HEK293 (cell line): ENCODE results near the gene FGFR3.

ENCODE experiments used
- CTCF ChIA-PET: fragments of 350-600 bp; formaldehyde crosslinking; extraction: SDS; loops from one replicate; lab custom pipeline; 2021; ENCODE audit warnings: antibody characterized with exemption; lab: Yijun Ruan, JAX
- POLR2A ChIA-PET: fragments of 300-600 bp; formaldehyde crosslinking; extraction: SDS; loops from one replicate; lab custom pipeline; 2020; ENCODE audit warnings: antibody characterized with exemption, inconsistent platforms; lab: Yijun Ruan, JAX
- H3K27ac ChIP-seq: fragments of 200-500 bp; sonication (Bioruptor generic); 2 replicates; pipeline ENCODE4 v1.5.1; 2014; ENCODE audit warnings: low read depth, low read length, control low read depth, inconsistent platforms; ENCODE audit errors: extremely low read depth
- H3K36me3 ChIP-seq, 2 experiments: fragments of 200-500 bp in 1 of 2; sonication (Bioruptor generic) in 1 of 2; 1 replicate in 1 of 2; 2 replicates in 1 of 2; pipeline ENCODE4 v1.5.1; 2014 to 2017; ENCODE audit warnings: inconsistent platforms in 2 of 2, low read length in 2 of 2; ENCODE audit not compliant: control insufficient read depth in 2 of 2, insufficient read depth in 1 of 2
- H3K4me1 ChIP-seq: fragments of 200-500 bp; sonication (Bioruptor generic); 2 replicates; pipeline ENCODE4 v1.5.1; 2014; ENCODE audit warnings: mild to moderate bottlenecking, low read length, inconsistent platforms; ENCODE audit not compliant: control insufficient read depth, insufficient read depth
- H3K4me3 ChIP-seq: 2 replicates; pipeline ENCODE4 v1.5.1; 2011; ENCODE audit warnings: low read depth, mild to moderate bottlenecking, control low read depth, low read length, moderate library complexity
- H3K9me3 ChIP-seq: fragments of 200-500 bp; sonication (Bioruptor generic); 2 replicates; pipeline ENCODE4 v1.5.1; 2014; ENCODE audit warnings: low read depth, low read length, inconsistent platforms; ENCODE audit not compliant: control insufficient read depth, insufficient read depth
- GLIS1 ChIP-seq: fragments of 450-650 bp; formaldehyde crosslinking; IDR thresholded peaks from 2 replicates; pipeline ENCODE4 v1.5.1; 2016; ENCODE audit warnings: missing biosample characterization, missing genetic modification characterization
- HIC1 ChIP-seq: fragments of 450-650 bp; formaldehyde crosslinking; IDR thresholded peaks from 2 replicates; pipeline ENCODE4 v1.5.1; 2016; ENCODE audit warnings: missing biosample characterization, missing genetic modification characterization
- KLF1 ChIP-seq: fragments of 450-650 bp; formaldehyde crosslinking; IDR thresholded peaks from 2 replicates; pipeline ENCODE4 v1.5.1; 2016; ENCODE audit warnings: missing biosample characterization, missing genetic modification characterization
- KLF16 ChIP-seq: fragments of 450-650 bp; formaldehyde crosslinking; IDR thresholded peaks from 2 replicates; pipeline ENCODE4 v1.5.1; 2017; ENCODE audit warnings: missing biosample characterization, missing genetic modification characterization
- OSR2 ChIP-seq: fragments of 450-650 bp; formaldehyde crosslinking; IDR thresholded peaks from 2 replicates; pipeline ENCODE4 v1.5.1; 2016; ENCODE audit warnings: missing biosample characterization, missing genetic modification characterization
- ZBTB8A ChIP-seq: fragments of 450-650 bp; formaldehyde crosslinking; IDR thresholded peaks from 2 replicates; pipeline ENCODE4 v1.5.1; 2016; ENCODE audit warnings: missing biosample characterization, missing genetic modification characterization
- ZIC2 ChIP-seq: fragments of 450-650 bp; formaldehyde crosslinking; IDR thresholded peaks from 2 replicates; pipeline ENCODE4 v1.5.1; 2016; ENCODE audit warnings: missing biosample characterization, missing genetic modification characterization
- ZNF175 ChIP-seq: fragments of 450-650 bp; formaldehyde crosslinking; IDR thresholded peaks from 2 replicates; pipeline ENCODE4 v1.5.1; 2016; ENCODE audit warnings: missing biosample characterization, missing genetic modification characterization
- ZNF335 ChIP-seq: fragments of 450-650 bp; formaldehyde crosslinking; conservative IDR thresholded peaks from 2 replicates; pipeline ENCODE4 v1.5.1; 2016; ENCODE audit warnings: missing biosample characterization, missing genetic modification characterization
- ZNF423 ChIP-seq: fragments of 450-650 bp; formaldehyde crosslinking; IDR thresholded peaks from 2 replicates; pipeline ENCODE4 v1.5.1; 2016; ENCODE audit warnings: missing biosample characterization, missing genetic modification characterization
- ZNF549 ChIP-seq: fragments of 450-650 bp; IDR thresholded peaks from 2 replicates; pipeline ENCODE4 v1.5.1; 2018; ENCODE audit warnings: missing biosample characterization, missing genetic modification characterization, mild to moderate bottlenecking, inconsistent platforms, moderate library complexity
- TF ChIP-seq, protein P1 (sequence below): fragments of 450-650 bp; formaldehyde crosslinking; IDR thresholded peaks from 2 replicates; pipeline ENCODE4 v1.5.1; 2016; ENCODE audit warnings: missing biosample characterization, missing genetic modification characterization
- TF ChIP-seq, protein P2 (sequence below): fragments of 450-650 bp; formaldehyde crosslinking; IDR thresholded peaks from 2 replicates; pipeline ENCODE4 v1.5.1; 2016; ENCODE audit warnings: missing biosample characterization, missing genetic modification characterization

FGFR3 gene

GRCh38 chr4:1786544-1787362 is 6.3 kb upstream of the FGFR3 start:
- H3K4me3 ChIP-seq, result no peak overlapping the region
- H3K4me1 ChIP-seq, result no peaks in the 10 kb centered on the region
- H3K36me3 ChIP-seq, result no peaks in the 10 kb centered on the region
- TF ChIP-seq GLIS1 (tag by site-specific recombination), result peak; percentile 70
- peak; percentile 61 for TF ChIP-seq ZIC2
- TF ChIP-seq, protein P1, sequence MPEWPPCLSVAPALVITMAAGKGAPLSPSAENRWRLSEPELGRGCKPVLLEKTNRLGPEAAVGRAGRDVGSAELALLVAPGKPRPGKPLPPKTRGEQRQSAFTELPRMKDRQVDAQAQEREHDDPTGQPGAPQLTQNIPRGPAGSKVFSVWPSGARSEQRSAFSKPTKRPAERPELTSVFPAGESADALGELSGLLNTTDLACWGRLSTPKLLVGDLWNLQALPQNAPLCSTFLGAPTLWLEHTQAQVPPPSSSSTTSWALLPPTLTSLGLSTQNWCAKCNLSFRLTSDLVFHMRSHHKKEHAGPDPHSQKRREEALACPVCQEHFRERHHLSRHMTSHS (tag by site-specific recombination), result no peak
- TF ChIP-seq KLF1, result 0 out of 2 replicates have a peak, but pooled peaks have one; percentile 8
- TF ChIP-seq ZNF335, result no peak
- no peak for TF ChIP-seq ZNF549
- H3K9me3 ChIP-seq, result no peaks in the 10 kb centered on the region
- POLR2A ChIA-PET, result no interaction called here
- H3K27ac ChIP-seq, result no peak overlapping the region
- CTCF ChIA-PET, result interaction anchor here (1.7 kb wide), 1 partner anchor 9 kb away, joined by 4 read pairs; no protein-coding TSS in a partner anchor

- ChIA-PET CTCF (interaction anchor here (1.7 to 1.8 kb wide), 2 partner anchors 10 to 40 kb away, joined by 4 to 5 read pairs; no protein-coding TSS in a partner anchor), POLR2A (no interaction called here)
- H3K4me1 ChIP-seq, result no peaks in the 10 kb centered on the region
- no peak overlapping the region for H3K27ac ChIP-seq
- TF ChIP-seq ZNF423 (tag by site-specific recombination) (no peak), KLF16 (tag by site-specific recombination) (no peak), KLF1 (peak; percentile 45), OSR2 (tag by site-specific recombination) (no peak), HIC1 (no peak), ZNF175 (tag by site-specific recombination) (no peak), ZBTB8A (tag by site-specific recombination) (0 out of 2 replicates have a peak, but pooled peaks have one; percentile 7)
- no peaks in the 10 kb centered on the region for H3K36me3 ChIP-seq
- no peaks in the 10 kb centered on the region for H3K9me3 ChIP-seq
- no peak overlapping the region for H3K4me3 ChIP-seq
Observed at GRCh38 chr4:1787411-1788077, 5.5 kb upstream of the FGFR3 start.

GRCh38 chr4:1788254-1788973 is 4.7 kb upstream of the FGFR3 start:
- H3K27ac ChIP-seq, result no peak overlapping the region
- H3K9me3 ChIP-seq, result no peaks in the 10 kb centered on the region
- ChIA-PET CTCF (interaction anchor here (0.6 to 1.8 kb wide), 3 partner anchors 11 to 41 kb away, joined by 4 to 6 read pairs (median 5); no protein-coding TSS in a partner anchor), POLR2A (no interaction called here)
- H3K4me3 ChIP-seq, result no peak overlapping the region
- TF ChIP-seq, protein P2, sequence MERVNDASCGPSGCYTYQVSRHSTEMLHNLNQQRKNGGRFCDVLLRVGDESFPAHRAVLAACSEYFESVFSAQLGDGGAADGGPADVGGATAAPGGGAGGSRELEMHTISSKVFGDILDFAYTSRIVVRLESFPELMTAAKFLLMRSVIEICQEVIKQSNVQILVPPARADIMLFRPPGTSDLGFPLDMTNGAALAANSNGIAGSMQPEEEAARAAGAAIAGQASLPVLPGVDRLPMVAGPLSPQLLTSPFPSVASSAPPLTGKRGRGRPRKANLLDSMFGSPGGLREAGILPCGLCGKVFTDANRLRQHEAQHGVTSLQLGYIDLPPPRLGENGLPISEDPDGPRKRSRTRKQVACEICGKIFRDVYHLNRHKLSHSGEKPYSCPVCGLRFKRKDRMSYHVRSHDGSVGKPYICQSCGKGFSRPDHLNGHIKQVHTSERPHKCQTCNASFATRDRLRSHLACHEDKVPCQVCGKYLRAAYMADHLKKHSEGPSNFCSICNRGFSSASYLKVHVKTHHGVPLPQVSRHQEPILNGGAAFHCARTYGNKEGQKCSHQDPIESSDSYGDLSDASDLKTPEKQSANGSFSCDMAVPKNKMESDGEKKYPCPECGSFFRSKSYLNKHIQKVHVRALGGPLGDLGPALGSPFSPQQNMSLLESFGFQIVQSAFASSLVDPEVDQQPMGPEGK (tag by site-specific recombination), result no peak
- TF ChIP-seq ZIC2 (peak; percentile 53), GLIS1 (tag by site-specific recombination) (peak; percentile 56)
- no peaks in the 10 kb centered on the region for H3K36me3 ChIP-seq
- H3K4me1 ChIP-seq, result no peaks in the 10 kb centered on the region
